Epithelial cell of esophagus (primary cell): ENCODE measurements around the gene LRRC10.

Source experiments
- DNase-seq: peaks from one replicate; pipeline ENCODE4 v3.0.0; 2010; ENCODE audit warnings: low read depth
- H3K4me3 ChIP-seq: 2 replicates; pipeline ENCODE4 v1.5.1; 2011; ENCODE audit warnings: mild to moderate bottlenecking, low read length, control low read depth
- TF ChIP-seq, protein P1 (sequence below): IDR thresholded peaks from 2 replicates; pipeline ENCODE4 v1.5.1; 2011; ENCODE audit warnings: low read depth, mild to moderate bottlenecking, low read length, control low read depth, inconsistent platforms; ENCODE audit not compliant: insufficient read depth; ENCODE audit errors: missing control alignments

The LRRC10 gene

DNA sequence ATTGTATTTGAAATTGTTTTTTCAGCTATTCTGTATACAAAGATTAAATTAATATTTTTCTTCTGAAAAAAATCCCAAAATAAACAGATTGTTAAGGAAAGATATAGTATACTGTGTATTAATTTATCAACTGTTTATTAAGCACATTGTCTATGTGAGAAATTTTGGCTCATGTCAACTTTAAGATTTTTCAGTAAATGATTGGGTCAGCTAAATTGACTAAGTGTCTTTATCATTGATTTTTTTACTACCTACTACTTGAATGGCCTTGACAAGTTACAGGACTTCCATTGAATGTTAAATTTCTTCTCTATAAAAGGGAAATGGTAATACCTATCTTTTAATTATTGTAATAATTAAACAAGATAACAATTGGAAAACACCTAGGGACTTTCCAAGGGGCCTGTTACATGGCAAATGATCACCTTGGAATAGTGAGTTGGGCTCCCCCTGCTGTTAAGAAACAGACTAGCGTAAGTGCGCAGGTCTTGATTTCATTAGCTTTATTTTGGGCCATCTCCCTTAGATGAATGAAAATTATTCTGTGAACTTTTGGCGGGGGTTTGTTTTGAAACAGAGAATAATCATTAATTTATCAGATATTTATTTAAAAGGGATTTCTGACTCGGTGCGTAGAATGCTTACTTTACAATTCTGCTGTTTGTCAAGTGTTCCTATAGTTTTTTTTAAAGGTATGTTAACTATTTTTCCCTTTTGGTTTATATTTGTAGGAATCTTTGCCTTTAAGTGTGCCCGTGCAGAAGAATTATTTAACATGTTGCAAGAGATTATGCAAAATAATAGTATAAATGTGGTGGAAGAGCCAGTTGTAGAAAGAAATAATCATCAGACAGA lies 39.9 kb downstream of the LRRC10 start:
- peak; percentile 83 for DNase-seq

DNA sequence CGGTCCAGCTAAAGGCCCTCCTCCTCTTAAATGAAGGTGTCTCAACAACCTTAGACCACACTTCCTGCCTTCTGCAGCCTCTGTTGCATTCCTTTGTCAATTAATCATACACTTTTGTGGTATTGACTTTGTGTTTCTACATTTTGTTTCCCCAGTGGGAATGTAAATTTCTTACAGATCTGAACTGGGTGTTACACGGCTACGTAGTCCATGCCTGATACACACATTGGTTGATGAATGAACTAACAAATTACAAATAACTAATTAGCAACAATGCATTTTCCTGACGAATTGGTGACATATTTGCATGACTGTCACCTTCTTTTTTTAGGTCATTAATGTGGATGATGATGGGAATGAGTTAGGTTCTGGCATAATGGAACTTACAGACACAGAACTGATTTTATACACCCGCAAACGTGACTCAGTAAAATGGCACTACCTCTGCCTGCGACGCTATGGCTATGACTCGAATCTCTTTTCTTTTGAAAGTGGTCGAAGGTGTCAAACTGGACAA lies 40.6 kb downstream of the LRRC10 start:
- peak; percentile 83 for DNase-seq
- TF ChIP-seq, protein P1, sequence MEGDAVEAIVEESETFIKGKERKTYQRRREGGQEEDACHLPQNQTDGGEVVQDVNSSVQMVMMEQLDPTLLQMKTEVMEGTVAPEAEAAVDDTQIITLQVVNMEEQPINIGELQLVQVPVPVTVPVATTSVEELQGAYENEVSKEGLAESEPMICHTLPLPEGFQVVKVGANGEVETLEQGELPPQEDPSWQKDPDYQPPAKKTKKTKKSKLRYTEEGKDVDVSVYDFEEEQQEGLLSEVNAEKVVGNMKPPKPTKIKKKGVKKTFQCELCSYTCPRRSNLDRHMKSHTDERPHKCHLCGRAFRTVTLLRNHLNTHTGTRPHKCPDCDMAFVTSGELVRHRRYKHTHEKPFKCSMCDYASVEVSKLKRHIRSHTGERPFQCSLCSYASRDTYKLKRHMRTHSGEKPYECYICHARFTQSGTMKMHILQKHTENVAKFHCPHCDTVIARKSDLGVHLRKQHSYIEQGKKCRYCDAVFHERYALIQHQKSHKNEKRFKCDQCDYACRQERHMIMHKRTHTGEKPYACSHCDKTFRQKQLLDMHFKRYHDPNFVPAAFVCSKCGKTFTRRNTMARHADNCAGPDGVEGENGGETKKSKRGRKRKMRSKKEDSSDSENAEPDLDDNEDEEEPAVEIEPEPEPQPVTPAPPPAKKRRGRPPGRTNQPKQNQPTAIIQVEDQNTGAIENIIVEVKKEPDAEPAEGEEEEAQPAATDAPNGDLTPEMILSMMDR, result no peak
- H3K4me3 ChIP-seq, result no peak overlapping the region

More for the DNA sequence above, 39.9 kb downstream of the LRRC10 start:
- TF ChIP-seq, protein P1, result peak; percentile 85
- no peak overlapping the region for H3K4me3 ChIP-seq

DNA sequence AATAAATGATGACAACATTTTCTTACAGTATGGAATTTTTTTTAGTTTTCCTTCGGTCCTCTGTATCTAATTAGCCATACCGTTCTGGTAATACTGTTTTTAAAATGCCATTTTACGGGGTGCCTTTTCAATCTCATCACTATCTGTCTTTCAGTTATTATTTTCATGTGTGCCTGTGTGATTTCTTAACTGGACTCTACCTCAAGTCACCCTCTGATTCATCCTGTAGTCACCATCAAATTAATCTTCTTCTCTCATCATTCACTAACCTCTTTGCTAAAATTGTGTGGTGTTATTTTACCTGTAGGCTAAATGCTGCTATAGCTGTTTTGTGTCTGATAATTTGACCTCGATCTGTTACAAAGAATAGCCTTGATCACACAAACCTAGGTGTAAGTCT lies 41.5 kb downstream of the LRRC10 start:
- TF ChIP-seq, protein P1, result no peak

DNA sequence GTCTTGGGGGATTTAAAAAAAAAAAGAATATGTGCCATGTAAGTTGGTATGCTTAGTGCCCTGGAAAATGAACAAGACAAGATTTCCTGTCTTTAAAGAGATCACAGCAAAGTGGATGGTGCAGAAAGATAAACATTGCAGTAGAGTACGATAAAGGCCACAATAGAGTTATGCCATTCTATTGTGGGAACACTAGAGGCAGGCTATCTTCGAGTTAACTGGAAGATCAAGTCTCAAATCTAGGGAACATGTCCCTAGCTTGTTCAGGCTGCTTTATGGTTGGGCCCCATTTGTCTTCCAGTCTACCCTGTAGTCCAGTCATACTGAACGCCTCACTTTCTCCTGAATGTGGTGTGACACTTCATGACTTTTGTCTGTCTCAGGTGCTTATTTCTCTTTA lies 44.1 kb downstream of the LRRC10 start:
- DNase-seq, result no peak
- no peak overlapping the region for H3K4me3 ChIP-seq
- TF ChIP-seq, protein P1, result peak; percentile 28

More for the DNA sequence above, 41.5 kb downstream of the LRRC10 start:
- no peak overlapping the region for H3K4me3 ChIP-seq
- DNase-seq, result peak; percentile 86

DNA sequence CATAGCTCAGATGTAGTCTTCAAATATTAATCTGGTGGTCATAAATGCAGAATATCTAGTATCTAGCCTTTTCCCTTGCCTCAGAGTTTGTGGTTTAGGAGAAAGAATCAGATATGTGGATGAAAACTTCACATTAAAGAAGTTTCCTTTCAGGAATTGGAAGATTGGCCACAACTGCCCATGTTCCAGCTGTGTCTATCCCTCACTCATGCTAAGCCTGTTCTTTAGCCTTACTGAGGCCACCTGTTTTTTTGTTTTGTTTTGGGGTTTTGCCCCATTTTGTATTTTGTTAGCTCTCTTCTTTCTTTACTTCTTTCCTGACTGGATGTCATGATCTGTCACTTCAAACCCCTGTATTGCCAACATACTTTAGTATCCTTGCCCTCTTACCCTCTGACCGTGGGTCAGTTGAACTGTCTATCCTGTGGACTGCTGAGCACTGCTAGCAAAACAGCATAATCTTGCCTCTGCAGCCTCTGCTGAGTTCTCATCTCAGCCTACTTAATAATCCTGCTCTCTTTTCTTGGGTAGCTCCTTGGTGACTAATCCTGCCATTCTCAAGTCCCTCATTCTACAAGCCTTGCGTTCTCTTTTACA lies 47.4 kb downstream of the LRRC10 start:
- no peak overlapping the region for H3K4me3 ChIP-seq
- TF ChIP-seq, protein P1, result no peak
- no peak for DNase-seq
